Right cardiac atrium (tissue), 5 donors: ENCODE measurements around the gene VPS13D. TPM values are rescaled to one million over a fixed set of nuclear protein-coding genes. Genes with fewer than 3 reads are reported as not detected.
"Not testable (repeated sequence)": the region's sequence is repeated elsewhere in the genome, so short reads cannot be mapped to it uniquely, and the experiment has no call there.

Source experiments
- ATAC-seq, 2 donors: fragments of 200-7000 bp; cut with Tn5 transposase; one replicate each; pipeline versions ENCODE4 v1.8.0 to v1.9.1; 2020; ENCODE audit warnings: moderate library complexity in 2 of 2, mild to moderate bottlenecking in 1 of 2
- DNase-seq, 3 donors: peaks; one replicate each; pipeline ENCODE4 v3.0.0-alpha.2; 2020
- H3K27ac ChIP-seq: one replicate; pipeline ENCODE4 v1.5.1; 2013; ENCODE audit warnings: mild to moderate bottlenecking, low read length, control low read depth, moderate library complexity
- H3K27me3 ChIP-seq: one replicate; pipeline ENCODE4 v1.6.1; 2013; ENCODE audit not compliant: control insufficient read depth, insufficient read depth
- H3K4me1 ChIP-seq: one replicate; pipeline ENCODE4 v1.6.1; 2013; ENCODE audit warnings: low read length; ENCODE audit not compliant: control insufficient read depth, insufficient read depth
- H3K4me3 ChIP-seq: one replicate; pipeline ENCODE4 v1.5.1; 2013; ENCODE audit warnings: low read length, control low read depth
- H3K9me3 ChIP-seq: one replicate; pipeline ENCODE4 v1.6.1; 2013; ENCODE audit warnings: low read length; ENCODE audit not compliant: control insufficient read depth
- WGBS: extraction: QIAGEN DNeasy Blood & Tissue Kit; methylation state at CpG from one replicate; pipeline ENCODE4 v1.1.7; 2013; 5-methylcytosine and 5-hydroxymethylcytosine counted together
- intact Hi-C, 4 donors: fragments of 100-400 bp; cut with DNase I; formaldehyde crosslinking; loops; one replicate each; pipeline versions ENCODE4 v1.11.0 to v1.14.0; 2022 to 2023
- polyA plus RNA-seq: library from polyadenylated mRNA; stranded (reverse); fragments of 200-250 nt; gene quantifications from one replicate; pipeline ENCODE4 v1.2.3, GENCODE V29; 2013
- total RNA-seq, 4 donors: library from RNA; stranded (reverse); fragmentation: NEBNext Ultra II Directional; extraction: Animal tissue kit (Norgen Biotek cat#: 25700); gene quantifications; one replicate each; pipeline ENCODE4 v1.2.1, GENCODE V29; 2021
- donor health status: healthy with polysubstance abuse.
- donor health status: DM: no; HTN: yes; CAD: no.
- donor health status: DM: no; HTN: no; CAD: no.
- donor health status: DM: no; HTN: yes; CAD: no; lungs with severe emphysema.
- donor health status: DM: yes; HTN: yes; CAD: no.

Gene VPS13D
- total and polyA plus RNA-seq, 5 donors, result 25.8 to 56.4 (median 54.8) TPM

DNA sequence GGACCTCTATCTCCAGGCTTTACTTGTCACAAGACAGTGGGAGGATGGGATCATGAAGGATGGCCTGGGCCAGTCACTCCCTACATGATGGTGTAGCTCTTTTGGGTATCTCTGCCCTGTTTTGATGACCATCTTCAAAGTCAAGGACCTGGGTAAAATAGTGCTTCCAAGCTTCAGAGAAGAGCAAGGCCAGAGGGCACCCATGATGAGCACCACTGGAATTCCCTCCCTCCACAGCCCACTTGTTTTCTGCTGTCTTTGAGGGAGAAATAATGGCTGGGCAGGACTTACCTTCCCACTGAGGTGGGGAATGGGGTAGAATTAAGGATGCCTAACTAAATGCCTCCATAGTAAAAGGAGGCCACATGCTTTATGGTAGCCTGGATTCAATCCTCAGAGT, 222.4 kb downstream of the VPS13D start:
- H3K9me3 ChIP-seq, result no peaks in the 10 kb centered on the region
- H3K27me3 ChIP-seq, result no peaks in the 10 kb centered on the region
- H3K27ac ChIP-seq, result peak overlapping the region; percentile 56
- H3K4me1 ChIP-seq, result peaks cover 37% of the 10 kb centered on the region
- DNase-seq (no peak), ATAC-seq (no peak)
- H3K4me3 ChIP-seq, result no peak overlapping the region
- intact Hi-C loops, result no loop called here

DNA sequence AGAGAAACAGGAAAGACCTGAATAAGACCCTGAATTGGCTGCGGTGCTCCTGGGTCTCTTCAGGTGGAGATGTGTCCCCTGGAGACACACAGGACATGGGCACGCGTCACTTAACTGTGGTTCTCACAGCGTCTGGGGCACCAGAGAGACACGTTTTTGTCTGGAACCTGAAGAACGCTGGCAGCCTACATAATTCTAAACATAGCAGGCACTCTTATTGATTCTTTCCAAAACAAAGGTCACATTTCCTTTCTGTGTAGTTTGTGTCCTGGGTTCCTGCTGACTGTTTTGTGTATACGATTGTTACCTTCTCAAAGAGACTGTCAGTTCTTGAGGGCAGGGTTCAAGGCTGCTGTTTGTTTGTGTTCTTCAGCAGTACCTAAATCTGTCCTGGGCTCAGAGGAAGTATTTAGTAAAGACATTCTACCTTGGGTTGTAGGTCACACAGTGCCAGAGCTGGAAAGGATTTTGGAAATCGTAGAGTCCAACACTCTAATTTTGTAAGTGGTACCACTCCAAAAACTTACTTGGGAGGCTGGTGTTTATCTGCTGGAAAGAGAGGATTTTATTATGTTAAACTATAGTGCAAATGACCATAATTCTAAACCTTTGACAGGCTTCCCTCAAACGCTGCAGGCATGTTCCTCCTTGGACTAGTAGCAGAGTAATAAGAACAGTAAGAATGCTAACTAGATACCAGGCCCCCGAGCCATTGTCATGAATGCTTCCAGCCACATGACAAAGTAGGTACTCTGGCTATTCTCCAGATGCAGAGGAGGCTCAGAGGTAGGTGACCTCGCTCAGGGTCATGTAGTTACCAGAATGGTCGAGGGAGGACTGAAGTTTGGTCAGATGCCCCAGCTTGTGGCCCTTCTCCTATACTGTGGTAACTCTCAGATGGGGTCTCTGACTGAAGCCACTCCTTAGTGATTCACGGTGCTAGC, 223.8 kb downstream of the VPS13D start:
- DNase-seq, result no peak
- intact Hi-C loops, result no loop called here
- H3K27me3 ChIP-seq, result no peaks in the 10 kb centered on the region
- no peaks in the 10 kb centered on the region for H3K9me3 ChIP-seq
- 47% methylated on average over 13 of the region's 13 CpGs for WGBS
- ATAC-seq, result peak in 1 of 2 donors; percentile 11
- no peak overlapping the region for H3K4me3 ChIP-seq
- H3K27ac ChIP-seq, result peak overlapping the region; percentile 56
- H3K4me1 ChIP-seq, result peaks cover 42% of the 10 kb centered on the region

DNA sequence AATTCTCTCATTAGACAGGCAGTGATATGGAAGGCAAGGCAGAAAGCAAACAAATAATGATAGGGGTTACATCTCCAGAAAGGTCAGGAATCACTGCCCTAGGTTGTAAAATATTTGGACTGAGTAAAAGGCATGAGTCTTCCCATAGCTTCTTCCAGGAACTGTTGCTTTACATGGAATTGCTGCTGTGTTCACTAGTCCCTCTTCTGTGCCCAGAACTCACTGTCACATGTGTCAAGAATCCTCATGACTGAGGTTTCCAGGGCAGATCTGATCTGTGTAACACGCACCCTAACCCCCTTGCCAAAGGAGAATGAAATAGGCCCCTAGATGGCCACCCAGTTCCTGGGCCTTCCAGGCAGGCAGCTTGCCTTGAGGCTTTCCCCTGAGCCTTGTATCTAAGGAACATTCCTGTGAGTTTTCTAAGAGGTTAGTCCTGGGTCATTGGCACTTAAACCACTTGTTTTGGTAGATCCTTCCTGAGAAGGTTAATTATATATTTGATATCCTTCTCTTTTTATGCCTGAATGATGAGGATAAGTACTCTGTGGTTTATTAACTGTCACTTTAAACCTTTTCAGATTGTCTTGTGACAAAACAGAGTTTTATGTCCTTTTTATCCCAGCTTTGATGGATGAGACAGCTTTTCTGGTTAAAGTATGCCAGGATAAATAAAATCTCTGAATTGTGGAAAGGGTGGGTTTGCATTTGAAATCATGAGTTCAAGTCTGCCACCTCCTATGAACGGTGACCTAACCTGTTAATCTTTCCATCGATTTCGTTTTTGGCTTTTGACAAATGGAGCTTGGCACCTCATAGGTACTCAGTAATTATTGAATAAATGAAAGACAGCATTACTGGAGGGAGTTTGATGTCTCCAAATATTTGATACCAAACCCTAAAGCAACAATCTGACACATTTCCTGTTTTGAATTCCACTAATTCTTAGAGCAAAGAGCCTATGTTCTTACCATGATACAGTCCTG, 224.9 kb downstream of the VPS13D start:
- H3K4me1 ChIP-seq, result peaks cover 41% of the 10 kb centered on the region
- no peaks in the 10 kb centered on the region for H3K9me3 ChIP-seq
- H3K27me3 ChIP-seq, result no peaks in the 10 kb centered on the region
- no peak overlapping the region for H3K4me3 ChIP-seq
- intact Hi-C loops, result no loop called here
- peak; percentile 38 to 82 (median 74) for DNase-seq
- 57% methylated on average over 4 of the region's 4 CpGs for WGBS
- peak; percentile 43 to 51 for ATAC-seq
- H3K27ac ChIP-seq, result peak overlapping the region; percentile 53

DNA sequence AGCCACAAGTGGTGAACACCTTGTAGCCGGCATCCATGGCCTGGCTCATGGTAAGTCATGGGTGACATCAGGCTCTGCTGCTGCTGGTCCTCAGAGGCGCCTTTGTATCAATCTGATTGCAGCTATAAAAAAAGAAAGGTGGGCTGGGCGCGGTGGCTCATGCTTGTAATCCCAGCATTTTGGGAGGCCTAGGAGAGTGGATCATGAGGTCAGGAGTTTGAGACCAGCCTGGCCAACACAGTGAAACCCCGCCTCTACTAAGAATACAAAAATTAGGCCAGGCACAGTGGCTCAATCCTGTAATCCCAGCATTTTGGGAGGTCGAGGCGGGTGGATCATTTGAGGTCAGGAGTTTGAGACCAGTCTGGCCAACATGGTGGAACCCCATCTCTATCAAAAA, 226.3 kb downstream of the VPS13D start:
- H3K27ac ChIP-seq, intact Hi-C loops, DNase-seq, H3K9me3 ChIP-seq, H3K27me3 ChIP-seq, ATAC-seq, H3K4me3 ChIP-seq: not testable (repeated sequence)
- WGBS, result 95% methylated on average over 7 of the region's 7 CpGs
- peaks cover 38% of the 10 kb centered on the region for H3K4me1 ChIP-seq

DNA sequence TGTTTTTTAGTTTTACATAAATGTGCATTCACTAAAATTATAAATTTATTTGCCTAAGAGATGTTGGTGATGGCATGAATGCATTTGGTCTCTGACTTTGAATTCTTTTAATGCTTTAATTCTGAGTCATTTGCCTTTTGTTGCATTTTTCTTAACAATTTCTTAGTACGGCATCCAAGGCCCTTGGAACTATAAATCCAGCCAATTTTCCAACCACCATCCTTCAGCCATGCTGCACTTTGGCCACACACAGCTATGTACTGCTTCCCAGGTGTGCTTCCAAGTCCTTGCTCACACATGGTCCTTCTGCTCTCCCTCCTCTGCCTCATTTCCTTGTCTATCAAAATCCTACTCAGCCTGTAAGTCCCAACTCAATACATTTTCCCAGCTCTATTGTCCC, 227.1 kb downstream of the VPS13D start:
- no peak for DNase-seq

DNA sequence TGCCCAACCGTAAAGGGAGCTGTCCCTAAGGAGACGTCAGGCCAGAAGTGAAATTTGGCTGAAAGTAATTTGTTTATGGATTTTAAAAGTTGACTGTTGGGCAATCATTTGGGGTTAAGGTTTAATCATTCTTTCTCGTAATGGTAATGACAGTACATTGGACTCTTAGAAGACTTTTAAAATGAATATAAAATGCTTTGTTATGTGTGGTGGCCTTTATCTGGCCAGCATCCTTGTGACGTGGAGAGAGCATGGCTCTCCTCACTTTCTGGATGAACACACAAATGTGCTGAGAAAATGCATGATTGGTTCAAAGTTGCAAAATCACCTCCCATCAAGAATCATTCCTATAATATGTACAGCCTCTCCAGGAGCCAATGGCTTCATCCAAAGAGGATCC, 227.9 kb downstream of the VPS13D start:
- intact Hi-C loops, result no loop called here
- peaks cover 43% of the 10 kb centered on the region for H3K4me1 ChIP-seq
- WGBS, result 59% methylated on average over 4 of the region's 4 CpGs
- H3K4me3 ChIP-seq, result no peak overlapping the region
- no peaks in the 10 kb centered on the region for H3K27me3 ChIP-seq
- peak overlapping the region; percentile 91 for H3K27ac ChIP-seq
- no peaks in the 10 kb centered on the region for H3K9me3 ChIP-seq
- peak; percentile 34 to 58 for ATAC-seq
- DNase-seq, result peak; percentile 59 to 83 (median 61)

More for the DNA sequence above, 227.1 kb downstream of the VPS13D start:
- 61% methylated on average over 1 of the region's 1 CpG for WGBS
- Histone ChIP-seq H3K4me3 (no peak overlapping the region), H3K27ac (peak overlapping the region; percentile 50), H3K27me3 (no peaks in the 10 kb centered on the region), H3K4me1 (peaks cover 40% of the 10 kb centered on the region), H3K9me3 (no peaks in the 10 kb centered on the region)
- no peak for ATAC-seq
- intact Hi-C loops, result no loop called here

DNA sequence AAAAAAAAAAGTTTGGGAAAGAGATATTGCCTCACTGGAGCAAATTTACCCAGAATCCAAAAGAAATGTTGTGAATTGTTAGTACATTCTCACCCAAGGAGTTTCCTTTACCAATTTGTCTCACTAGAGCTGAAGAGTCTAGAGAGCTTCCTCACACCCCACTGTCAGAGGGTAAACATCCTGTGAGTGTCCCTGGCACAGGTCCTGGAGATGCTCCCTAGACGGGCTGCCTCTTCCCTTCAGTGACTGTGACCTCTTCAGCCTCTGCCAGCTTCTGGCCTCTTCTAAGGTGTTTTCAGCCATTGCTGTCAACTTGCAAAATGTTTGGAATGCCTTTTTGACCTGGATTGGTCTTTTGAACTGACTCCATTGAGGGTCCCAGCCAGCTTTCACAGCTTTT, 228.7 kb downstream of the VPS13D start:
- Histone ChIP-seq H3K9me3 (no peaks in the 10 kb centered on the region), H3K4me3 (no peak overlapping the region), H3K27ac (peak overlapping the region; percentile 76), H3K4me1 (peaks cover 37% of the 10 kb centered on the region), H3K27me3 (no peaks in the 10 kb centered on the region)
- WGBS, result 33% methylated on average over 1 of the region's 1 CpG
- ATAC-seq, result peak; percentile 27 to 32
- peak; percentile 40 to 72 (median 65) for DNase-seq
- intact Hi-C loops, result no loop called here

DNA sequence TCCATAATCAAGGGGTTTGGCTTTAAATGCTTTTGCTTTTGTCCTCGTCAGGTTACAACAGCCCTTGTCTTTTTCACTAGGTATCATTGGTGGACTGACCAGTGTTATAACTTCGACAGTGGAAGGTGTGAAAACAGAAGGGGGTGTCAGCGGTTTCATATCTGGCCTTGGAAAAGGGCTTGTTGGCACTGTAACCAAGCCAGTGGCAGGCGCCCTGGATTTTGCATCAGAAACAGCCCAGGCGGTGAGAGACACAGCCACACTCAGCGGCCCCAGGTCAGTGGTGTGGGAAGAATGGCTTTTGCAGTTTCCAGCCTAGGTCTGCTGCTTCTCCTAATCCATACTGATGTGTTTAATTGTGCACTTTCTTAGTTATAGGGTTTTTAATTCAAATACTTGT, 230.3 kb downstream of the VPS13D start:
- no peaks in the 10 kb centered on the region for H3K9me3 ChIP-seq
- 71% methylated on average over 6 of the region's 6 CpGs for WGBS
- H3K4me1 ChIP-seq, result peaks cover 38% of the 10 kb centered on the region
- DNase-seq (peak; percentile 44 to 79 (median 71)), ATAC-seq (peak; percentile 33 to 40)
- no peak overlapping the region for H3K4me3 ChIP-seq
- intact Hi-C loops, result no loop called here
- H3K27me3 ChIP-seq, result no peaks in the 10 kb centered on the region
- H3K27ac ChIP-seq, result peak overlapping the region; percentile 69

DNA sequence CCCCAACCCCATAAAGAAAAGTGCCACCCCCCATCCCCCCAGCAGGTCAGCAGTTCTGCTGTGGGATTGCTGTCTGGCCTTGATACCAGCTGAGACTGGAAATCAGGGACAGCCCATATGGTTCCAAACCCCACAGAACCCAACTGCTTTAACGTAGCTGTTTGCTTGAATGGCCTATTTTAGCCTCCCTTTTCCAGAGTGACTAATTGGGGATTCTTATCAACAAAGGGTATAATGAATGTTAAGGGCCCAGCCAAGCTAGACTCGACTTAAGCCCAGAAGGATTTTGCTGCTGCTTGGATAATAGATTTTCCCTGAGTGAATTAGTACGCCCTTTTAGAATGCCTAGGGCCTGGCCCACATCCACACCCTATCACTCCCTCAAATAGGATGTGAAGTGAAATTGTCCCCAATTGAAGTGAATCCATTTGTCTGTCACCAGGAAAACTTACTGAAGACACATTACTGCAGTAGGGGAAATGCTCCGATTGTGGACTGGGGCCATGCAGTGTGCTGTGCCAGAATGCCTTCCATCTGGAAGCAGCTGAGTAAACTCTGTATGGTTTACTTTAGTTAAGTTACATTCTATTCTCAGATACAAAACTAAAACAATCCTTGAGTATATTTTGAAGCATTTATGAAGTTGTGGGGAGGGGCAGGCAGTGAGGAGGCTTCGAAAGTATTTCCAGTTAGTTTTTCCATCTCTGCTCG, 231.2 kb downstream of the VPS13D start:
- DNase-seq, result peak; percentile 72 to 91 (median 90)
- no peaks in the 10 kb centered on the region for H3K27me3 ChIP-seq
- H3K4me3 ChIP-seq, result no peak overlapping the region
- ATAC-seq, result peak; percentile 65 to 80
- no peaks in the 10 kb centered on the region for H3K9me3 ChIP-seq
- peak overlapping the region; percentile 67 for H3K27ac ChIP-seq
- H3K4me1 ChIP-seq, result peaks cover 38% of the 10 kb centered on the region
- intact Hi-C loops, result no loop called here
- 24% methylated on average over 6 of the region's 6 CpGs for WGBS

DNA sequence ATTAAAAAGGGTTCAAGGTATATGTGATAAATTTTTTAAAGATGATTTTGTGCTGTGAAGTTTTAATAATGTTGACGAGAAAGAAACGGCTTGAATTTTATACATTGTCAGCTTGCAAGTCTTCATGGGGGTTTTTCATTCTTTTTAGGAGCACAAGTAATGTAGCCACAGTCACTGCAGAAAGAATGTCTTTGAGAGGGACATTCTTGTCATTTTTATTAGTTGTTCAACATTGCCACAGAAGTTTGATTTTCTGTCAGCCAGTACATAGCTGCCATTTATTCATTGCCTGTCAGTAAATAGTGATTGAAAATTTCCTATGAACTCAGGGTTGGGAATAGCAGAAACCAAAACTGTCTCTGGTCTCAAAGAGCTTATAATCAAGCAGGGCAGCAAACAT, 231.9 kb downstream of the VPS13D start:
- ATAC-seq, result no peak
- DNase-seq, result no peak
- Histone ChIP-seq H3K4me1 (peaks cover 38% of the 10 kb centered on the region), H3K27ac (no peak overlapping the region), H3K4me3 (no peak overlapping the region), H3K9me3 (no peaks in the 10 kb centered on the region), H3K27me3 (no peaks in the 10 kb centered on the region)
- intact Hi-C loops, result no loop called here
- 77% methylated on average over 2 of the region's 2 CpGs for WGBS
